ENCODE results near the gene PRKRIP1. TPM values are rescaled to one million over a fixed set of nuclear protein-coding genes. Genes with fewer than 3 reads are reported as not detected.

PRKRIP1 gene
- total RNA-seq, 1 donor from 2014 or later = 16.1 TPM

DNA sequence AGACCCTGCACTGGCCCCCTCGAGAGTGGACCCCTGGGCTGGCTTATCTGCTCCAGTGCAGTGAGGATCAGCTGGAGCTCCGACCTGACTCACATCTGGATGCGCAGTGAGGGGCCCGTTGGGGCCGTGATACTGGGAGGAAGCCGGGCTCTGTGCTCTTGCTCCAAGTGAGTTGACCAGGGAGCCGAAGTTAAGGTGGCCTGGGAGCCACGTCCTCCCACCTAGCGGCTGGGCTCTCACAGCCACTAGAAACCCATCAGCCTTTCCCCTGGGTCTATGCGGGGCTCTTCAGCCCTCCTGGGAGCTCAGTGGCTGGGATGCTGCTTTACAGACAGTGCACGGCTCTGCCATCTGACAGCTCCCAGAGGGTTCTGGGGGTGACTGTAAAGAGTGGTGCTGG is 59.4 kb downstream of the PRKRIP1 start:
- no peak overlapping the region for H3K4me3 ChIP-seq (ENCODE audit: low read depth, low read length)
- TF ChIP-seq, protein P1, sequence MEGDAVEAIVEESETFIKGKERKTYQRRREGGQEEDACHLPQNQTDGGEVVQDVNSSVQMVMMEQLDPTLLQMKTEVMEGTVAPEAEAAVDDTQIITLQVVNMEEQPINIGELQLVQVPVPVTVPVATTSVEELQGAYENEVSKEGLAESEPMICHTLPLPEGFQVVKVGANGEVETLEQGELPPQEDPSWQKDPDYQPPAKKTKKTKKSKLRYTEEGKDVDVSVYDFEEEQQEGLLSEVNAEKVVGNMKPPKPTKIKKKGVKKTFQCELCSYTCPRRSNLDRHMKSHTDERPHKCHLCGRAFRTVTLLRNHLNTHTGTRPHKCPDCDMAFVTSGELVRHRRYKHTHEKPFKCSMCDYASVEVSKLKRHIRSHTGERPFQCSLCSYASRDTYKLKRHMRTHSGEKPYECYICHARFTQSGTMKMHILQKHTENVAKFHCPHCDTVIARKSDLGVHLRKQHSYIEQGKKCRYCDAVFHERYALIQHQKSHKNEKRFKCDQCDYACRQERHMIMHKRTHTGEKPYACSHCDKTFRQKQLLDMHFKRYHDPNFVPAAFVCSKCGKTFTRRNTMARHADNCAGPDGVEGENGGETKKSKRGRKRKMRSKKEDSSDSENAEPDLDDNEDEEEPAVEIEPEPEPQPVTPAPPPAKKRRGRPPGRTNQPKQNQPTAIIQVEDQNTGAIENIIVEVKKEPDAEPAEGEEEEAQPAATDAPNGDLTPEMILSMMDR (conservative IDR thresholded peaks at IDR 0.05; ENCODE audit: low read depth, low read length) = no peak
- no peak for DNase-seq (ENCODE audit: low read depth)

DNA sequence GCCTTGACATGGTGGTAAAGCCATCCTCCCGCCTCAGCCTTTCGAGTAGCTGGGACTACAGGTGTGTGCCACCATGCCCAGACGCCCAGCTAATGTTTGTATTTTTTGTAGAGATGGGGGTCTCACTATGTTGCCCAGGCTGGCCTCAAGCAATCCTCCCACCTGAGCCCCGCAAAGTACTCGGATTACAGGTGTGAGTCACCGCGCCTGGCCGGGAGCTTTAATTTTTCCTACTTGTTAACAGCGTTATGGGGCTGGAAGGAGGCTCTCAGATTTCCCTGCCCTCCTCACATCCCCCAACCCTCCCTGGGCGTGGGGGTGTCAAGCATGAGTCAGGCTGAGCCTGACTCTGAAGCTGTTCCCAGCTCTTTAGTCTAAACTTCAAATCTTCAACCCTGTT is 60.2 kb downstream of the PRKRIP1 start:
- TF ChIP-seq, protein P1 (conservative IDR thresholded peaks at IDR 0.05; ENCODE audit: low read depth, low read length) = no peak
- no peak for DNase-seq (ENCODE audit: low read depth)
- H3K4me3 ChIP-seq (ENCODE audit: low read depth, low read length) = no peak overlapping the region

DNA sequence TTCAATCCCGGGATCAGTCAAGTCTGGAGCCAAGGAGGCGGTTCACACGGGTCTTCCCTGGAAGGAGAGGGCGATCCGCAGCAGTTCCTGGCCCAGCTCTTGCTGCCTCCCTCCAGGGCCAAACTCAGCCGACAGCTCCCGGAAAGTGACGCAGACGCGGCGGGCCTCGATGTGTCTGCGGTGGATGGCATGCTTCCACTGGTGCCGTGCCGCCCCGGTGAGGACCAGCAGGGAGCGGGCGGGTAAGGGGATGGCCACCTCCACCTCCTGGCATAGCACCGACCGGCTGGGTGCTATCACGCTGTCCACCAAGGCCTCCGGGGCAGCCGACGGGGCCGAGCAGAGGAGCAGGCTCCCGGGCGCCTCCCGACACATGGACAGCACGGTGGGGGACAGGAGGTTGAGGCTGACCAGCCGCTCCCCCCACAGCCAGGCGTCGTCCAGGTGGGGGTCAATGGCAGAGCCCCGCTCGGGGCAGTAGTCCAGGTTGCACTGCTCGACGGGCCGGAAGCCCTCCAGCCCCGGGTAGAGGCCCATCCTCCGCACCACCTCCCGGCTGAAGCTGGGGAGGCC is 61.3 kb downstream of the PRKRIP1 start:
- no peak overlapping the region for H3K4me3 ChIP-seq (ENCODE audit: low read depth, low read length)
- DNase-seq (ENCODE audit: low read depth) = no peak
- TF ChIP-seq, protein P1 (conservative IDR thresholded peaks at IDR 0.05; ENCODE audit: low read depth, low read length) = no peak

DNA sequence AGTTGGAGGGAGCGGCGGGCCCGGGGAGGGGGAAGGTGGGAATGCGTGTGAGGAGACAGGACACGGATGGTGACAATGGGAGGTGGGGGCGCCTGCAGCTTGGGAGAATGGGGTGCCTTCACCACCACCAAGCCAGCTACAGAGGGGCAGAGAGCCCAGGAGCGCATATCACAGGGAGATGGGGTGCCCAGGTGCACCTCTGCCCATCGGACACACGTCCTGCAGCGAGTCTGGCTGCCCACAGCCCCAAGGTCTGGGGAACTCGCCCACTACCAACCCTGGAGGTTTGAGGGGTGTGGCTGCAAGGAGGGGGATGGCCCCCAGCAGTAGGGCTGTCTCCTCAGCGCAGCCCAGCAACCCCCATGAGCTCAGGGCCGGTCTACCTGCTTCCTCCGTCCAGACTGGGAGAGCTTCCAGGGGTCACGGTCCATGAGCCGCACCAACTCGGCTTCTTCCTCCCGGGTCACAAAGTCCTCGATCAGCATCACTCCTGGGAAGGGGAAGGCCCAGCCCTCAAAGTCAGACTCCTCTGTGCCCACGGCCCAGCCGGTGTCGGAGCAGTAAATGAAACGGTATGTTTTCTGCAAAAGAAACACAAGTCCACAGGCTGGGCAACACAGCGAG is 63.2 kb downstream of the PRKRIP1 start:
- DNase-seq (ENCODE audit: low read depth) = no peak
- no peak overlapping the region for H3K4me3 ChIP-seq (ENCODE audit: low read depth, low read length)
- TF ChIP-seq, protein P1 (conservative IDR thresholded peaks at IDR 0.05; ENCODE audit: low read depth, low read length) = no peak

DNA sequence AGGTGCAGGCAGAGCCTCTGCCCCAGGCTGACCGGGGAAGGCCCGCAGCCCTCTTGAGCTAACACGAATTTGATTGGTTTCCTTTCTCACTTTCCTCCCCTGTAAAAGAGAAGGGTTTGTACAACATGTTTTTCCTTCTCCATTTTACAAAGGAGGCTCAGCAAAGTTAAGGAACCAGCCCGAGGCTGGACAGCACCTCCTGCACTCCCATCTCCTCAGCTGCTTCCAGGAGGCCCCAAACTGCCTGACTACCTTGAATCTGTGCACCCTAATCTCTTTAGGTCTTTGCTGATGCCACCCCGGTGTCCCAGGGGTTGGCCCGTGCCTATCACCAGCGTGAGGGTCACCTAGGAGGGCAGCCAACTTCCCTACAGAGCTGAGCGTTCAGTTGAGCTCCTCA is 64.3 kb downstream of the PRKRIP1 start:
- no peak overlapping the region for H3K4me3 ChIP-seq (ENCODE audit: low read depth, low read length)
- TF ChIP-seq, protein P1 (conservative IDR thresholded peaks at IDR 0.05; ENCODE audit: low read depth, low read length) = no peak
- no peak for DNase-seq (ENCODE audit: low read depth)

DNA sequence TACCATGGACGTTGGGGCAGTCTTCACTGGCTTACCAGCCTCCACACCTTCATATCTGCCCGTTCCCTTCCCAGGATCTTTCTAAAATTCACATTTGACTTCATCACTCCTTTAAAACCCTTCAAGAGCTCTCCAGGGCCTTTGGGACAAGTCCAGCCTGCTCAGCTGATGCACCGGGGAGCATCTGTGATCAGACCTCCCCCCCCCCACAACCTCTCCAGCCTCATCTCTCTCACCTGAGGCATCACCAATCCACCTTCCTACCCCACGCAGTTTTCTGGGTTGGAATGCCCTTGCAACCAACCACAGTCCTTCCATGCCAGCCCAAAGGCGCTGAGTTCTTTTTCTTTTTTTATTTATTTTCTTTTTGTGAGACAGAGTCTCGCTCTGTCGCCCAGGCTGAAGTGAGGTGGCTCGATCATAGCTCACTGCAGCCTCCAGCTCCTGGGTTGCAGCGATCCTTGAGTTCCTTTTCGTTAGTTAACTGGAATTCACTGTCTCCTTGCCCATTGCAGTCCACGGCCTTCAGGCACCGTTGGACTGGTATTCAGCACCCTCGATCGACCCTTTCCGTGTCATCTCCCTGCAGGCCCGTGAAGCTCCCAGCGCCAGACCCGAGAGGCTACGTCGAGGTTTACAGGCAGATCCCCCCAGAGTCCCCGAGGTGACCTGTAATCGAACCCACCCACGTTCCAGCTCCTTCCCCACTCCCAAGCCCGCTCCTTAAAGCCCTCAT is 67.8 kb downstream of the PRKRIP1 start:
- TF ChIP-seq, protein P1 (conservative IDR thresholded peaks at IDR 0.05; ENCODE audit: low read depth, low read length) = no peak
- no peak for DNase-seq (ENCODE audit: low read depth)
- H3K4me3 ChIP-seq (ENCODE audit: low read depth, low read length) = peak overlapping the region; percentile 100
